ENCODE measurements around the gene NHSL1. TPM values are rescaled to one million over a fixed set of nuclear protein-coding genes. Genes with fewer than 3 reads are reported as not detected.

NHSL1 gene
- total and polyA plus RNA-seq, 9 of the 15 experiments (the other 6 are each of a cell fraction or from before 2014, with no cell fraction given), result 0.09 to 0.20 TPM; not detected in 7

- TF ChIP-seq ZHX1 (conservative IDR thresholded peaks at IDR 0.05; ENCODE audit: low read length) (no peak), MBD2 (IDR thresholded peaks at IDR 0.05; ENCODE audit: borderline replicate concordance, low read depth) (no peak), SMAD2 (IDR thresholded peaks at IDR 0.05; ENCODE audit: low read depth, low read length) (no peak), STAT5A (IDR thresholded peaks at IDR 0.05; ENCODE audit: borderline replicate concordance, low read length) (no peak), ZFP1 (CRISPR knock-in tag; IDR thresholded peaks at IDR 0.05) (no peak), REST (IDR thresholded peaks at IDR 0.05; ENCODE audit: borderline replicate concordance) (peak; percentile 47; the same call in 1 of the 2 replicates), REST (CRISPR knock-in tag; IDR thresholded peaks at IDR 0.05; ENCODE audit: low read depth) (no peak), PKNOX1 (IDR thresholded peaks at IDR 0.05) (peak; percentile 25; the same call in 1 of the 2 replicates), CBX2 (IDR thresholded peaks at IDR 0.05; ENCODE audit: insufficient read depth, low read length, poor library complexity, severe bottlenecking) (no peak), ZNF175 (CRISPR knock-in tag; IDR thresholded peaks at IDR 0.05; ENCODE audit: low read depth) (no peak), PHB (CRISPR knock-in tag; IDR thresholded peaks at IDR 0.05) (no peak), CGGBP1 (CRISPR knock-in tag; IDR thresholded peaks at IDR 0.05) (no peak), MYC (IDR thresholded peaks at IDR 0.05; ENCODE audit: low read depth, low read length) (no peak), MYC (CRISPR knock-in tag; IDR thresholded peaks at IDR 0.05; ENCODE audit: borderline replicate concordance, low read depth) (no peak), E2F5 (CRISPR knock-in tag; IDR thresholded peaks at IDR 0.05) (no peak), PHF8 (IDR thresholded peaks at IDR 0.05; ENCODE audit: borderline replicate concordance, low read length) (no peak)
These were observed 10.1 kb upstream of the NHSL1 start (continued) for GRCh38 chr6:138509371-138509770.

Data from K562 (cell line).